ENCODE results near the gene ZEB2. TPM values are rescaled to one million over a fixed set of nuclear protein-coding genes. Genes with fewer than 3 reads are reported as not detected.

Gene ZEB2
- total and polyA plus RNA-seq, 2 of the 13 experiments (the other 11 are each of a cell fraction or from before 2014, with no cell fraction given) = 0.07 TPM; not detected in 1

DNA sequence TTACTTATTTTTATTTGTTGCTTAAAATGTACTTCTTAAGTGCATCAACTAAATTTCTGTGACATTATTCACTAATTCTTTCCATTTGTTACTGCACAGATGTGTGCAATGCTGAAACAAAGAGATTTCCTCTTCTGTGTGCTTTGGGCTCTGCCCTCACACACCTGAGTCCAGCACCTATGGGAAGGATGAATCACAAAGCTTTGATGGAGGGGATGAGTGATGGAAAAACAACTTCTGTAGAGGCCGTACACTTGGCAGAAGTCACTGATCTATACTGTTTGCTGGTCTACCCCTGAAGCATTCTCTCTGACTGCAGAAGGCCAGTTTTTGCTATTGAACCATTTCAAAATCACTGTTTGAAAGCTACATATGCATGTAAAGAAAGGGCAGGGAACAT is 178.4 kb downstream of the ZEB2 start:
- no peaks in the 10 kb centered on the region for H3K36me3 ChIP-seq (replicated peaks in 1 of 2; ENCODE audit: control insufficient read depth in 1 of 2, insufficient read depth in 2 of 2, low read length in 2 of 2)
- peaks cover 0 to 12% of the 10 kb centered on the region in 2 experiments; a peak in 2 of 5 replicates for H3K27me3 ChIP-seq (ENCODE audit: control insufficient read depth in 1 of 2, insufficient read depth in 2 of 2, low read length in 2 of 2)
- H3K79me2 ChIP-seq (ENCODE audit: insufficient read depth, low read length) = no peaks in the 10 kb centered on the region
- ChIA-PET POLR2A (no interaction called here), CTCF (ENCODE audit: low intra/inter-chr PET ratio, low total read pairs) (no interaction called here)
- no peaks in the 10 kb centered on the region for H4K20me1 ChIP-seq (ENCODE audit: insufficient read depth, low read length)
- no TSS peak for BruUV-seq (replicated peaks)
- TF ChIP-seq MBD4 (IDR thresholded peaks at IDR 0.05; ENCODE audit: borderline replicate concordance, low read length) = no peak
- TF ChIP-seq SALL1 (CRISPR knock-in tag; IDR thresholded peaks at IDR 0.05) = no peak
- TF ChIP-seq ZEB1 (IDR thresholded peaks at IDR 0.05; ENCODE audit: insufficient replicate concordance, low read depth) = no peak
- TF ChIP-seq ZNF781 (CRISPR knock-in tag; IDR thresholded peaks at IDR 0.05; ENCODE audit: borderline replicate concordance, not compliant biosample characterization) = no peak
- TF ChIP-seq EEA1 (CRISPR knock-in tag; IDR thresholded peaks at IDR 0.05; ENCODE audit: borderline replicate concordance) = no peak
- no peak for TF ChIP-seq ZNF460 (CRISPR knock-in tag; IDR thresholded peaks at IDR 0.05; ENCODE audit: borderline replicate concordance)
- TF ChIP-seq, protein P1, sequence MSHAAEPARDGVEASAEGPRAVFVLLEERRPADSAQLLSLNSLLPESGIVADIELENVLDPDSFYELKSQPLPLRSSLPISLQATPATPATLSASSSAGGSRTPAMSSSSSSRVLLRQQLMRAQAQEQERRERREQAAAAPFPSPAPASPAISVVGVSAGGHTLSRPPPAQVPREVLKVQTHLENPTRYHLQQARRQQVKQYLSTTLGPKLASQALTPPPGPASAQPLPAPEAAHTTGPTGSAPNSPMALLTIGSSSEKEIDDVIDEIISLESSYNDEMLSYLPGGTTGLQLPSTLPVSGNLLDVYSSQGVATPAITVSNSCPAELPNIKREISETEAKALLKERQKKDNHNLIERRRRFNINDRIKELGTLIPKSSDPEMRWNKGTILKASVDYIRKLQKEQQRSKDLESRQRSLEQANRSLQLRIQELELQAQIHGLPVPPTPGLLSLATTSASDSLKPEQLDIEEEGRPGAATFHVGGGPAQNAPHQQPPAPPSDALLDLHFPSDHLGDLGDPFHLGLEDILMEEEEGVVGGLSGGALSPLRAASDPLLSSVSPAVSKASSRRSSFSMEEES (CRISPR knock-in tag; IDR thresholded peaks at IDR 0.05) = no peak
- no peak for TF ChIP-seq ATF7 (IDR thresholded peaks at IDR 0.05)
- no peak for TF ChIP-seq ATF7 (CRISPR knock-in tag; IDR thresholded peaks at IDR 0.05)
- TF ChIP-seq MTA1 (CRISPR knock-in tag; IDR thresholded peaks at IDR 0.05; ENCODE audit: borderline replicate concordance) = no peak
- no peak for TF ChIP-seq FOXK2 (IDR thresholded peaks at IDR 0.05)
- no peak for TF ChIP-seq ZFP36 (IDR thresholded peaks at IDR 0.05; ENCODE audit: borderline replicate concordance, low read depth, low read length, partially characterized antibody)
- no peak for TF ChIP-seq TRIM24 (CRISPR knock-in tag; IDR thresholded peaks at IDR 0.05)
- TF ChIP-seq ZNF251 (CRISPR knock-in tag; IDR thresholded peaks at IDR 0.05) = no peak
- TF ChIP-seq, protein P2, sequence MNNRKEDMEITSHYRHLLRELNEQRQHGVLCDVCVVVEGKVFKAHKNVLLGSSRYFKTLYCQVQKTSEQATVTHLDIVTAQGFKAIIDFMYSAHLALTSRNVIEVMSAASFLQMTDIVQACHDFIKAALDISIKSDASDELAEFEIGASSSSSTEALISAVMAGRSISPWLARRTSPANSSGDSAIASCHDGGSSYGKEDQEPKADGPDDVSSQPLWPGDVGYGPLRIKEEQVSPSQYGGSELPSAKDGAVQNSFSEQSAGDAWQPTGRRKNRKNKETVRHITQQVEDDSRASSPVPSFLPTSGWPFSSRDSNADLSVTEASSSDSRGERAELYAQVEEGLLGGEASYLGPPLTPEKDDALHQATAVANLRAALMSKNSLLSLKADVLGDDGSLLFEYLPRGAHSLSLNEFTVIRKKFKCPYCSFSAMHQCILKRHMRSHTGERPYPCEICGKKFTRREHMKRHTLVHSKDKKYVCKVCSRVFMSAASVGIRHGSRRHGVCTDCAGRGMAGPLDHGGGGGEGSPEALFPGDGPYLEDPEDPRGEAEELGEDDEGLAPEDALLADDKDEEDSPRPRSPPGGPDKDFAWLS (CRISPR knock-in tag; IDR thresholded peaks at IDR 0.05; ENCODE audit: borderline replicate concordance) = no peak
- TF ChIP-seq, protein P3, sequence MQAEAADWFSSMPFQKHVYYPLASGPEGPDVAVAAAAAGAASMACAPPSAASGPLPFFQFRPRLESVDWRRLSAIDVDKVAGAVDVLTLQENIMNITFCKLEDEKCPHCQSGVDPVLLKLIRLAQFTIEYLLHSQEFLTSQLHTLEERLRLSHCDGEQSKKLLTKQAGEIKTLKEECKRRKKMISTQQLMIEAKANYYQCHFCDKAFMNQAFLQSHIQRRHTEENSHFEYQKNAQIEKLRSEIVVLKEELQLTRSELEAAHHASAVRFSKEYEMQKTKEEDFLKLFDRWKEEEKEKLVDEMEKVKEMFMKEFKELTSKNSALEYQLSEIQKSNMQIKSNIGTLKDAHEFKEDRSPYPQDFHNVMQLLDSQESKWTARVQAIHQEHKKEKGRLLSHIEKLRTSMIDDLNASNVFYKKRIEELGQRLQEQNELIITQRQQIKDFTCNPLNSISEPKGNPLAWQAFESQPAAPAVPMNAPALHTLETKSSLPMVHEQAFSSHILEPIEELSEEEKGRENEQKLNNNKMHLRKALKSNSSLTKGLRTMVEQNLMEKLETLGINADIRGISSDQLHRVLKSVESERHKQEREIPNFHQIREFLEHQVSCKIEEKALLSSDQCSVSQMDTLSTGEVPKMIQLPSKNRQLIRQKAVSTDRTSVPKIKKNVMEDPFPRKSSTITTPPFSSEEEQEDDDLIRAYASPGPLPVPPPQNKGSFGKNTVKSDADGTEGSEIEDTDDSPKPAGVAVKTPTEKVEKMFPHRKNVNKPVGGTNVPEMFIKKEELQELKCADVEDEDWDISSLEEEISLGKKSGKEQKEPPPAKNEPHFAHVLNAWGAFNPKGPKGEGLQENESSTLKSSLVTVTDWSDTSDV (CRISPR knock-in tag; IDR thresholded peaks at IDR 0.05) = no peak
- TF ChIP-seq, protein P4, sequence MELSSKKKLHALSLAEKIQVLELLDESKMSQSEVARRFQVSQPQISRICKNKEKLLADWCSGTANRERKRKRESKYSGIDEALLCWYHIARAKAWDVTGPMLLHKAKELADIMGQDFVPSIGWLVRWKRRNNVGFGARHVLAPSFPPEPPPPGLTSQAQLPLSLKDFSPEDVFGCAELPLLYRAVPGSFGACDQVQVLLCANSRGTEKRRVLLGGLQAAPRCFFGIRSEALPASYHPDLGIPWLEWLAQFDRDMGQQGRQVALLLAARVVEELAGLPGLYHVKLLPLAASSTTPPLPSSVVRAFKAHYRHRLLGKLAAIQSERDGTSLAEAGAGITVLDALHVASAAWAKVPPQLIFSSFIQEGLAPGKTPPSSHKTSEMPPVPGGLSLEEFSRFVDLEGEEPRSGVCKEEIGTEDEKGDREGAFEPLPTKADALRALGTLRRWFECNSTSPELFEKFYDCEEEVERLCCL (CRISPR knock-in tag; IDR thresholded peaks at IDR 0.05; ENCODE audit: borderline replicate concordance) = no peak
- no peak for TF ChIP-seq KDM1A (CRISPR knock-in tag; IDR thresholded peaks at IDR 0.05)
- no peak for TF ChIP-seq MIER3 (CRISPR knock-in tag; IDR thresholded peaks at IDR 0.05; ENCODE audit: borderline replicate concordance)
- 34% methylated on average over 1 of the region's 1 CpG for WGBS (ENCODE audit: low lambda C conversion rate)
- no peak overlapping the region for H3K9ac ChIP-seq (ENCODE audit: insufficient read depth, low read depth, low read length)
- no peaks in the 10 kb centered on the region for H3K9me3 ChIP-seq (ENCODE audit: low read length)
- intact Hi-C loops (cut with micrococcal nuclease; ENCODE audit: unreplicated experiment) (no loop called here), in situ Hi-C loops (cut with HindIII; ENCODE audit: extremely low pct_ligation_motif_present, low pct_unique_long_range_greater_than_20kb) (no loop called here)
- no peak overlapping the region for H3K27ac ChIP-seq (ENCODE audit: extremely low read length, insufficient read depth, low read length)
- no peak for ATAC-seq
- H3K4me2 ChIP-seq (ENCODE audit: low read depth, low read length) = no peak overlapping the region
- FAIRE-seq = no peak
- no peaks in the 10 kb centered on the region for H3K4me1 ChIP-seq (ENCODE audit: insufficient read depth, low read length)
- DNase-seq (ENCODE audit: low spot score) = no peak
- no peak overlapping the region for H3K4me3 ChIP-seq (replicated peaks in 1 of 3; ENCODE audit: insufficient read depth in 1 of 3, low read depth in 2 of 3, low read length in 3 of 3)
- H2AFZ ChIP-seq (ENCODE audit: low read length) = no peak overlapping the region

Measured in HepG2 (cell line).